CD4-positive, alpha-beta T cell treated with Interleukin-4 for 4 hours (primary cell): Measurements from ENCODE around the gene OXNAD1.

Source experiments
- DNase-seq: peaks from one replicate; pipeline ENCODE4 v3.0.0-alpha.2; 2020

Gene OXNAD1

DNA sequence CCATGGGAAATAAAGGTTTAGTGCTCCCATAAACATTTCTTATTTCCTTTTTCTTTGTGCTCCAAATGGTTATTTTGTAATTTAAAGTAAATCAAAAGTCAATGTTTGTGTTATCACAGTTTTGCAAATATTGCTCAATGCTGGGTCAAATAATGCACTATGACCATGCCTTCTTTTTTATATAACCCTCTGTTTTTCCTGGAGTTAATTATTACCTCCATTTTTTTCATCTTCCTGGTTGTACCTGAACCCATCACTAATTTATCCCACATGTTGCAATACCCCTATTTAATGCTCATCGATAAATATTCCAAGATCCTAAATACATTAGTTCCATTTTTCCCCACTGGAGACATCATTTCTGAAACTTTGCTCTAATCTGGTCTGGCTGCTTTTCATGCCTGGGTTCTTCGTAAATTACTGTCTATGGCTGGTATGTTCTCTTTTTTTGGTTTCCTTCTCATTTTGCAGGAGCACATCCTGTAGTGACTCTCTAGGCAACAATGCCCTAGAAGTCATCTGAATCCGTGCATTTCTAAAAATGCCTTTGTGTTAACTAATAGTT lies 66.4 kb downstream of the OXNAD1 start:
- DNase-seq, result no peak

DNA sequence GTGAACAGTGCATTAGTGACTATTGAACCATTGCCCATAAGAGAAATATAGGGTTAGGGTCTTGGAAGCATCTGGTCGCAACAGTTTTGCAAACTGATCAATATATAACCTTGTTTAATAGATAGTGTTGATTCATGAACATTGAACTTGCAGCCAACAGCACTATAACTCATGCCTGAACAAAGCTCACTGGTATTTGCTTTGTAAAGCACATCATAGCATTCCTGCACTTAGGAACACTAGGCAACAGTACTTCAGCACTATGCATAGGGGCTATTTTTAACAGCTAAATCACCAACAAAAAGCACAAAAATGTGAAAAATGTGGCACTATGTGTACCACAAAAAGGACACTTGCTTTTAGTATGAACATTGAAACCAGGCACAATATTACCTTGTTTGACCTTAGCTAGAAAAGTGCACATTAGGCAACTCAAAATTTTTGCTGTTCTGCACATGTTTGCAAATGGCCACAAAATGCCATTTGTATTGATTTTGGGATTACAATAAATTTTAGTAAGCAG lies 68.0 kb downstream of the OXNAD1 start:
- DNase-seq, result no peak

DNA sequence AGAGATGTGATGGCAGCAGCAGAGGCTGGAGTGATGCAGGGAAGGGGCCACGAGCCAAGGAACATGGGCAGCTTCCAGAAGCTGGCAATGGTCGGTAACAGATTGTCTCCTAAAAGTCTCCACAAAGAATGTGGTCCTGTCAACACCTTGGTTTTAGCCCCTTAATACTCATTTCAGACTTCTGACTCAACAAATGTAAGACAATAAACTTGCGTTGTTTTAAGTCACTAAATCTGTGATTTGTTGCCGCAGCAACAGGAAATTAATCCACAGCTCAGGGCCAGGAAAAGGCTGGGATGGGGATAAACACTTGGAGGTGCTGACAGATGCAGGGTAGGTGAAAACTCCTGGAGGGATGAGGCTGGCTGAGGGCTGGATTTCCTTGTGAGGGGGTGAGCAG lies 69.9 kb downstream of the OXNAD1 start:
- DNase-seq, result no peak

DNA sequence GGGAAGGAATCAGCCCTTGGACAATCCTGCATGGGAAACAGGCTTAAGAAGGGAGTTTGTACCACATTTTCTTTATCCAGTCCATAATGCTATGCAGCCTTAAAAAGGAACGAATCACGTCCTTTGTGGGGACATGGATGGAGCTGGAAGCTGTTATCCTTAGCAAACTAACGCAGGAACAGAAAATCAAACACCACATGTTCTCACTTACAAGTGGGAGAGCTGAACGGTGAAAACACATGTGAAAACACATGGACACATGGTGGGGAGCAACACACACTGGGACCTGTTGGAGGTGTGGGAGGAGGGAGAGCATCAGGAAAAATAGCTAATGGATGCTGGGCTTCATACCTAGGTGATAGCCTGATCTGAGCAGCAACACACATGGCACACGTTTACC lies 70.3 kb downstream of the OXNAD1 start:
- no peak for DNase-seq

DNA sequence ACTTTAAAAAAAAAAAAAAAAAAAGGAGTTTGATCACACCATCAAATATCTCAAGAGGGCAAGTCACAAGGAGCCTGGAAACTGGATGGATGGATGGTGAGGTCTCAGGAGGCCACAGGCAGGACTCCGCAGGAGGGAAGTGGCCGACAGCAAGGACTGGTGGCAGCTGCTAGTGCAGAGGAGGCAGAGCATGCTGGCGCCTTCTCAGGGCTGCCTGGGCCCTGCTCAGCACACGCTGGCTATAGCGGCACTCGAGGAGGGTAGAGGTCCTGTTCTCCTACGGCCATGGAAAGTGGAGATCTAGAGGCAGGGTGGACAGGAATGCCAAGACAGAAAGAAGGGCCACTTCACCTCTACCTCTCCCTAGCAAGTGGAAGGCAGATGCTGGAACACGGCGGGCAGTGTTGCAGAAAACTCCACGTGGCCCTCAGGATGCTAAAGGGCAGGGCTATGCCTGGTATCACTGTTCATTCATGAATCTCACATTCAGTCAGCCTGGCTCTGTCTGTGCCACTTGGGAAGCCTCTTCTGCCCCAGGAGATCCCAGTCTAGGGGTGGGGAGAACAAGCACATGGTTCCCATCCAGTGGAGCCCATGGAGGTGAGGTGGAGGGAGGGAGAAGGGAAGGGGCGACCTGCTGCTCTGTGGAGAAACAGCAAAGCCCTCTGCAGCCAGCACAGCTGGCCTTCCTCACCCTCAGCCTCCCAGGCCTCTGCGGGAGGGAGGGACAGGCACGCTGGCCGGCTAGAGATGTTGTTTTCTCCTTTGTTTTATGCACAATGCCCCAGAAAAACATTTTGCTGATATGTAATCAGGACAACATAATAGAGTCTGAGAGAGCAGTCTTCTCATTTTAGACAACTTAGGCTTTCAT lies 71.0 kb downstream of the OXNAD1 start:
- no peak for DNase-seq

DNA sequence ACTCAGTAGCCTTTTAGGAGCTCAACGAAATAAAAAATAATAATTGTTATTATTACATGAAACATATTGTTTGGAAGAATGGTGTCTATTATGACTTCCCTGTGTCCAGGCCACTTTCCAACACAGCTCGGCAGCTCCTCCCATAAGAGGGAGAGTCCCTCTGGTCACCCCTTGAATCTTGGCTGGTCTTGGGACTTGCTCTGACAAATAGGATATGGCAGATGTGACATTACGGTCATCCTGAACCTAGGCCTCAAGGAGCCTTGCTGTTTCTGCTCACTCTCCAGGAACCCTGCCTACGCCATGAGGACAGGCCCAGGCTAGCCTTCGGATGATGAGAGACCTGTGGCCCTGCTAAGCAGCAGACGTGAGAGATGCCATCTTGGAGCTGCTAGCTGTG lies 71.8 kb downstream of the OXNAD1 start:
- no peak for DNase-seq

DNA sequence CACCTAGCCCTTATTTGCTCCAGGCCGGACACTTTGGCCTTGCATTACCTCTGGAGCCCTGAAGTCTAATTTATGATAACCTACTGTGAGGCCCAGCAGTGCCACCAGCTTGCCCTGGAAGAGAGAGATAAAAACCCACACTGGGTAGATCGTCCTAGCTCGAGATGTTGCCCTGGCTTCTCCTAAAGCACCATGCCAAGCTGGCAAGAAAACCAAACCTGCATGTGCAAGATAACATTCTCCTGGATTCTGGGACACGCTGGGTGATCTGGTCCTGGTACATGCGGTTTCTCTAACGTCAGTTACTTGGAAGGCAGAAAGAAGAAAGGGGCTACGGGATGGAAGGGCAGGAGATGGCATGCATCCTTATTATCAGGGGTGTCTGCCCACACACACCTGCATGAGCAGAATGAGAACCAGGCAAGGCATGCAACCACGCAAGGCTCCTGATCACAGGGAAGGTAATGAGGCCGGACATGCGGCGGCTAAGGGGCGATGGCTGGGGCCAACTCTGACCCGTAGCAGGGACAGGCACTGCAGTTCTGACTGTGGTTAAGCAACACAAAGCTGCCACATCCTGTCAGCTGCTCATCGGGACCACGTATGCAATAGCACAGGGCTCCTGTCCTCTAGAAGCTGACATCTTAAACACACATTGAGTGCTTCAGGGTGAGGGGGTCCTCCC lies 73.0 kb downstream of the OXNAD1 start:
- peak; percentile 57 for DNase-seq

DNA sequence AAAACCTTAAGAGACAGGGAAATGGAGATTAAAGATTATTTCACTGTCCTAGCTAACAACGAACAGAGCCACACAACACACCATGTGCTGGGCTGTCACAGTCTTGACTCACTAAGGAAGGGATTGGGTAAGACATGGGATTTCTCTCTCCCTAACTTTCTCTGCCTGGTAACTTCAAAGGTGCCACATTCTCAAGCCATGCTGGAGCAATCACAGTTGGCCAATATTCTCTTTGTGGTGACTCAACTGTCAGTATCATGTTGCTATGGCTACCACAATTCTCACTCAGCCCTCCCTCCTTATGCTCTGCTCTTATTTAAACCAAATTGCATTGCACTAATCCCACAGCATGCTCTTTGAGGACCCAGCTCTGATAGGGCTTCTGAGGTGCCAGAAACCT lies 74.0 kb downstream of the OXNAD1 start:
- peak; percentile 74 for DNase-seq

DNA sequence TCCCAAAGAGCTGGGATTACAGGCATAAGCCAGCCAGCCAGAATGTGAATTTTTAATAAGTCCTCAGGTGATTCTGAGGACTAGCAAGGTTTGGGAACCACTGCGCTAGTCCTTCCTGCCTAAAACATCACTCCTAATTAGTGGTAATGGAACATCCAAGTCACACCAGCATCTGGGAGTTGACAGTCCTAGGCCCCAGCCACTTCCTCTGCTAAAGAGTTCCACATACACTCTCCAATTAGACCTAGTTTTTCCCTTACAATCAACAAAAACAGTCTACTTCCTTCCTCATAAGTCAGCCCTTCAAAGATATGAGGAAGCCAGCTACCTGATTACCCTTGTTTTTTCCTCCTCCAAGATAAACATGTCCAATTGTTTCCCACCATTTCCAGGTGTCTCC lies 78.1 kb downstream of the OXNAD1 start:
- no peak for DNase-seq

DNA sequence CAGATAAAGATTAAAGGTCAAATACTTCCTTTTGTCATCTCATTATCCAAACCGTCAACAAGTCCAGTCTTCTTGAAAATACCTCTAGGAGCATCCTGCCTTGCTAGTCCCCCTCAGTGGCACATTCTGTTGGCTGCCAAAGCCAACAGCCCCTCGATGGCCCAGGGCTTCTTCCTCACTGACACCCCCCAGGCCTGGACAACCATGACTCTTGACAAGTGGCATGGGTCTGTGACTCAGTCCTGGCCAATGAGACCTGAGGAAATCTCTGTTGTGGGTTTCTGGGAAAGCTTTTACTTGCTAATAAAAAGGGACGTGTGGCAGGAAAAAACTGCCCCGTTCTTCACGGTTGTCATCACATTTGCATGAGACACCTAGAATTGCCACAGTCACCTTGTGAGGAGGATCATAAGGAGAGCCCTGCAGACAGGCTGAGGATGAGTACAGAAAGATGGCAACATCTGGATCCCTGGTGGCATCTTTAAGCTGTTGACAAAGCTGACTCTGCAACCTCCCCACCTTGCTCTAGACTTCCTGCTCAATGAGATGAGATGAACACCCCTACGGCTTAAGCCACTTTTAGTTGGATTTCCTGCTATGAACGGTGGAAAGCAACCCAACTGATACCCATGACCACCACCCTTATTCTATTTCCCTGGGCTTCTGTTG lies 81.5 kb downstream of the OXNAD1 start:
- DNase-seq, result no peak

DNA sequence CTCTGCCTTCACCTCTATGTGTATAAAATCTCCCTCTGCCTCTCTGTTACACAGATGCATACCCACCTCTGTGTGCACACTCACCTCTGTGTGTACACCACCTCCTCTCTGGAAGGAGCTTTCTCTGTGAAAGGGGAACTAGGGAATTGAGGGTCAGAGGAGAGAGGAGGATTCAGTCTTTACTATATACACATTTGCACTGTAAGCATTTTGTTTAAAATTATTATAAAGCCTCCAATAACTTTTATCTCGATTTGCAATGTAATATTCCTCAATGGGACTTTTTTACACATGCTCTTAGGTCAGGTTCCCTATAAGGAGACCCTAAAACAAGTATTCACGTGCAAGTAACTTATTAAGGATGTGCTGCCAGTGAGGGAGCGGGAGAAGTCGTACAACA lies 82.5 kb downstream of the OXNAD1 start:
- DNase-seq, result no peak

DNA sequence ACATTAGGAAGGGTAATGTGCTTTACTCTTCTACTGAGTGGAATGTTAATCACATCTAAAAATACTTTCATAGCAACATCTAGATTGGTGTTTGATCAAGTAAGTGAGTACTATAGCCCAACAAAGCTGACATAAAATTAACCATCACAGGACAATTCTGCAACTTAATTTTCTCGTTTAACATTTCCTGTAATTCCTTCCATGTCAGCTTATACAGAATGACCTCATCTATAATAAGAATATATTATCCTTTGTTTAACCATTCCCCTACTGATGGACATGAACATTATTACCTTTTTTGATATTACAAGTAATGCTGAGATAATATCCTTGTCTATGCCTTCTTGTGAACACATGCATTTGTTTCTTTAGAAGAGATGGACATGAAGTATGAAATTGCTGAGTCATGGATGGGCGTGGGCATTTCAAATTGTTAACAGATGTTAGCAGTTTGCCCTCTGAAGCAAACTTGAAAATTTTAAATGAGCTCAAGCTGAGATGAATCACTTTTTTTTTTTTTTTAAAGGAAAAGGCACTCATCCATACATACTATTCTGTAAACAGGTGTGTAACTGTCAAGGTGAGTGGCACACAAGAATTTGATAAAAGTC lies 85.1 kb downstream of the OXNAD1 start:
- DNase-seq, result no peak

DNA sequence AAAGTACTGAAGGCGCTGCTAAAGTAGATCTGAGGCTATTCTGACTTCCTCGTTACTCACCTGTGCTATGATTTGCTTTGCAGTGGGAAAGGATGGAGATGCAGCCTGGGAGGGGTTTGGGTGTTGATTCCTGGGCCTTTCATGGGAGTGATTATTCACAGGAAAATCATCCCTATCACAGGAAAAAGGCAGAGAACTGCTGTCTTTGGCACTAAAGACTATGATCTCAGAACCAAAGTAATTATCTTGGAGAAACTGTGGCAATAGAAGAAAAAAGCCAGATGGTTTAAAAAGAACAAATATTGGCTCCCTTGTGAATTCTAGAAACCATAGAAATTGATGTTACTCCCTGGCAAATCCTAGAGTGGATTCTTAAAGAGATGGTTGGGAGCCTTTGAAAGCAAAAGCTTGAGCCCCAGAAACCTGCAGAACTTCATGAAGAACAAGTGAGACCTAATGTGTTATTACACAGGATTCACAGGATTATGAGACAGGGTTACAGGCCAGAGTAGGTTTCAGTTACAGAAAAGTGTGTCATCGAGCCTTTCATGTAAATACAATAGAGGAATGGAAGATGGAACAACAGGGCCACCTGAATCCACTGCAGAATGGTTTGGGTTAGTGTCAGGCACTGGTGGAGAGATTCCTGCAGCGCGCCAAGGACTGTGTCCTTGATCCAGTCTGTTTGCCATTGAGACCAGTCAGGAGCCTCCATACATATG lies 85.7 kb downstream of the OXNAD1 start:
- no peak for DNase-seq

DNA sequence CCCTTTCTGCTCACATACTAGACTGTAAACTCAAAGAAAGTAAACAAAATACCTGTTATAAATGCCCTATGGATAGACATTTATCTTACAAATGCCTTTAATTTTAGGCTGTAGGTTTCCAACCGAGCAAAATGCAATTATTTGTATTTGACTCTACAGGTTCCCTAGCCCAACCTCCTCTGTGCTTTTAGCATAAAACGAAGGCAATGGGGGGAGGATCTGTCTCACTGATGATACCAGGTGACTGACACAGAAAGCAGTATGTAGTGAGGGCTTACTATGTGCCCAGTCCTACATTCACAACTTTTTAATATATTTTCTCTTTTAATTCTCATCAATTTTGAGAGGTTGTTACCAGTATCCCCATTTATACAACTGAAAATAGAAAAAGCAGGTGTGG lies 87.4 kb downstream of the OXNAD1 start:
- no peak for DNase-seq

DNA sequence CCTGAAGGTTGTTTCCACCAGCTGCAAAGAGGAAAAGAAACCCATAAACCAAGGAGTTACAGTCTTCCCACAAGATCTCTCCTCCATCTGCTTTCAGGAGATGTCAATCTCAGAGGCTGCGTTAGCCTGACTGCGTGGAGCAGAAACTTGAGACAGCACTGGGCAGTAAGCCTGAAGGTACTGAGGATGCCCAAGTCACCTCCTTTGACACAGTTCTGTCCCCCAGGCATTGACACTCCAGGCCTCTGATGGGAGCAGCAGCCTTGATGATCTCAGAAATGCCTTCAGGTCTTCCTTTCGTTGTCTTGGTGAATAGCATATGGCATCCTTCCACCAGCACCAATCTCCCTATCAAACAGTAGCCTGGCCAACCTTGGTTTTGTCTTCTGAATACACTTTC lies 89.3 kb downstream of the OXNAD1 start:
- no peak for DNase-seq
